Ascending aorta (tissue), 2 donors: Measurements from ENCODE around the gene ITLN2. TPM values are rescaled to one million over a fixed set of nuclear protein-coding genes. Genes with fewer than 3 reads are reported as not detected.

Source experiments
- DNase-seq, 2 donors: peaks; one replicate each; pipeline ENCODE4 v3.0.0-alpha.2; 2019; ENCODE audit warnings: low spot score in 2 of 2
- H3K27ac ChIP-seq, 2 donors: fragments of 200-600 bp; sonication (generic); one replicate each; pipeline ENCODE4 v1.5.1; 2016 to 2017; ENCODE audit warnings: mild to moderate bottlenecking in 1 of 2
- H3K27me3 ChIP-seq: fragments of 200-600 bp; sonication (generic); one replicate; pipeline ENCODE4 v1.5.1; 2017
- H3K36me3 ChIP-seq, 2 donors: fragments of 200-600 bp; sonication (generic); one replicate each; pipeline ENCODE4 v1.5.1; 2016
- H3K4me1 ChIP-seq, 2 donors: fragments of 200-600 bp; sonication (generic); one replicate each; pipeline ENCODE4 v1.5.1; 2016 to 2017; ENCODE audit warnings: mild to moderate bottlenecking in 1 of 2
- H3K4me3 ChIP-seq, 2 donors: fragments of 200-600 bp; sonication (generic); one replicate each; pipeline ENCODE4 v1.5.1; 2016 to 2017; ENCODE audit warnings: mild to moderate bottlenecking in 1 of 2
- H3K9me3 ChIP-seq, 2 donors: fragments of 200-600 bp; sonication (generic); one replicate each; pipeline ENCODE4 v1.5.1; 2016
- intact Hi-C: fragments of 100-400 bp; cut with DNase I; formaldehyde crosslinking; loops from one replicate; pipeline ENCODE4 v1.15.1; 2023
- total RNA-seq: library from RNA; depleted of rRNA; stranded (reverse); fragments of >200 nt; gene quantifications from one replicate; pipeline ENCODE4 v1.1.0, GENCODE V29; 2016
- TF ChIP-seq, protein P1 (sequence below), 3 experiments: fragments of 200-600 bp in 2 of 3; fragments of 450-650 bp in 1 of 3; sonication (generic) in 2 of 3; IDR thresholded peaks; one replicate each; pipeline ENCODE4 v1.5.1; 2016 to 2019; ENCODE audit warnings: antibody characterized with exemption in 3 of 3, mild to moderate bottlenecking in 1 of 3, moderate library complexity in 1 of 3

Gene ITLN2
- total RNA-seq, 1 donor from 2014 or later, result not detected

DNA sequence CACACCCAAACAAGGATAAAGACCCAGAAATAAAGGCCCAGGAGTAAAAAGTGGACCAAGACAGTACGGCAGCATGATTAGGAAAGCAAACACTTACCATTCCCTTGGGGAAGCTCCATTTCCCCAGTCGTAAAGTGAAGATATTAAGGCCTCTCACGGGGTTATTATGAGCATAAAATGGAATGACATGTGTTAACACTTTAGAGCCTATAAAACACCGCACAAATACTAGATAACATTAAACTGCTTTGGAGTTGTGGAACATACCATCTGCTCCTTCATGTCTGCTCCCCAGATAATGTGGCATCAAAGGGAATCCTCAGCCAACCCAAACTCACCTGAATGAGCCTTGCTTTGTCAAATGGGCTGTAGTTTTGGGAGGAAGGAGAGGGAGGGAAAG is 8.9 kb upstream of the ITLN2 start:
- H3K36me3 ChIP-seq, result no peaks in the 10 kb centered on the region
- no peak overlapping the region for H3K27ac ChIP-seq
- intact Hi-C loops, result no loop called here
- no peaks in the 10 kb centered on the region for H3K27me3 ChIP-seq
- DNase-seq, result no peak
- TF ChIP-seq, protein P1, sequence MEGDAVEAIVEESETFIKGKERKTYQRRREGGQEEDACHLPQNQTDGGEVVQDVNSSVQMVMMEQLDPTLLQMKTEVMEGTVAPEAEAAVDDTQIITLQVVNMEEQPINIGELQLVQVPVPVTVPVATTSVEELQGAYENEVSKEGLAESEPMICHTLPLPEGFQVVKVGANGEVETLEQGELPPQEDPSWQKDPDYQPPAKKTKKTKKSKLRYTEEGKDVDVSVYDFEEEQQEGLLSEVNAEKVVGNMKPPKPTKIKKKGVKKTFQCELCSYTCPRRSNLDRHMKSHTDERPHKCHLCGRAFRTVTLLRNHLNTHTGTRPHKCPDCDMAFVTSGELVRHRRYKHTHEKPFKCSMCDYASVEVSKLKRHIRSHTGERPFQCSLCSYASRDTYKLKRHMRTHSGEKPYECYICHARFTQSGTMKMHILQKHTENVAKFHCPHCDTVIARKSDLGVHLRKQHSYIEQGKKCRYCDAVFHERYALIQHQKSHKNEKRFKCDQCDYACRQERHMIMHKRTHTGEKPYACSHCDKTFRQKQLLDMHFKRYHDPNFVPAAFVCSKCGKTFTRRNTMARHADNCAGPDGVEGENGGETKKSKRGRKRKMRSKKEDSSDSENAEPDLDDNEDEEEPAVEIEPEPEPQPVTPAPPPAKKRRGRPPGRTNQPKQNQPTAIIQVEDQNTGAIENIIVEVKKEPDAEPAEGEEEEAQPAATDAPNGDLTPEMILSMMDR (IDR thresholded peaks at IDR 0.05), result no peak
- H3K4me1 ChIP-seq, result no peaks in the 10 kb centered on the region
- H3K4me3 ChIP-seq, result no peak overlapping the region
- no peaks in the 10 kb centered on the region for H3K9me3 ChIP-seq

DNA sequence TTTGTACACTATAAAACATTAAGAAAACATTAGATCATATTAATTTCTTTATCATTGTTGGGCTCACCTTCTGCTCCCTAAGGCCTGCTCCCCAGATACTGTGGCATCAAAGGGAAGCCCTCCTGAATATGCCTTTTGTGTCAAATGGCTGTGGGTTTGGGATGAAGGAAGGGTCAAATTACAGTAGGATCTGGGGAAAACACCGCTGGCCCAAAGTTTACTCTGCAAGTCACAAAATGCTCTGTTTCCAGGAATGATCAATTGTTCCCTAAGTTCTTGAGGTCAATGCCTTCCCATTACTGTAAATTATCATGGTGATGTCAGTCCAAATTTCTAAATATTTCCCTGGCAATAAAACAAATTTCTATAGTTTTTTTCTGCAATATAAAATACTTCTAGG is 6.8 kb upstream of the ITLN2 start:
- H3K9me3 ChIP-seq, result no peaks in the 10 kb centered on the region
- intact Hi-C loops, result no loop called here
- no peaks in the 10 kb centered on the region for H3K27me3 ChIP-seq
- TF ChIP-seq, protein P1 (IDR thresholded peaks at IDR 0.05), result no peak
- H3K4me3 ChIP-seq, result no peak overlapping the region
- no peak overlapping the region for H3K27ac ChIP-seq
- H3K4me1 ChIP-seq, result no peaks in the 10 kb centered on the region
- no peaks in the 10 kb centered on the region for H3K36me3 ChIP-seq
- no peak for DNase-seq

DNA sequence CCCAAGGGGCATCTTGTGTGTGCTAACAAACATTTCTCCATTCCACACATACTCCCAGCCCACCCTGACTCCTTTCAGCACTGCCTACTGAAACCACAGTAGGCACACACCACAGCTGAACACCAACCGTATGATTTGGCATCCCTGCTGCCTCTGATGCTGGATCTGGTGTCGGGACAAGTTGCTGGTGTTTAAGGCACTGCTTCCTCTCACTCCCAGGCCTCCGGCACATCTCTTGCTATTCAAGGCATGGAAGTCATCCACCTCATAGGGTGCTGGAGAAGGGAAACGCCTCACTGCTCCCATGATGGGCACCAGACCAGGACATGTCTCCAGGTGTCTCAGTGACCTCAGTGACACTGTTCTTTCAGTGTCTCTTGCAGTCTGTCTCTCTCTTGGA is 2.4 kb upstream of the ITLN2 start:
- H3K27ac ChIP-seq, result no peak overlapping the region
- H3K9me3 ChIP-seq, result no peaks in the 10 kb centered on the region
- H3K4me3 ChIP-seq, result no peak overlapping the region
- TF ChIP-seq, protein P1 (IDR thresholded peaks at IDR 0.05), result no peak
- H3K27me3 ChIP-seq, result no peaks in the 10 kb centered on the region
- no peak for DNase-seq
- H3K36me3 ChIP-seq, result no peaks in the 10 kb centered on the region
- intact Hi-C loops, result no loop called here
- no peaks in the 10 kb centered on the region for H3K4me1 ChIP-seq

DNA sequence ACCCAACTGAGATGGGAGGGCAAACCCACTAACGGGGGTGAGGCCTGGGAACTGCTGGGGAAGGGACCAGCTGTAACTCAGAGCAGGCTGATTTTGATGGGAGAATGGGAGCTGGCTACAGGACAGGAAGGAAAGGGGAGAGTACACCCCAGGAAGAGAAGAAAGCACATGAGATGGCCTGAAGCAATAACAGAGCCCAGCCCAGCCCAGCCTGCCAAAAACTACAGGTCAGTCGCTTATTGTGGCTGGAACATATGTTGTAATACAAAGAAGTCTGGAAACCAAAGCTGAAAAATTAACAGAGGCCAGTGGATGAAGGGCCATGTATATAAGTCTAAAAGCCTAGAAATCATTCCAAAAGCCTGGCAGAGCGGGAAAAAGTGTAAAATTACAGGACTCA is 1.6 kb downstream of the ITLN2 start:
- intact Hi-C loops, result loop anchor here (5.0 kb wide), 1 partner anchor 116 kb away; no protein-coding TSS in a partner anchor
- Histone ChIP-seq H3K9me3 (no peaks in the 10 kb centered on the region), H3K27ac (no peak overlapping the region), H3K36me3 (no peaks in the 10 kb centered on the region), H3K4me3 (no peak overlapping the region), H3K4me1 (no peaks in the 10 kb centered on the region), H3K27me3 (no peaks in the 10 kb centered on the region)
- TF ChIP-seq, protein P1 (IDR thresholded peaks at IDR 0.05), result no peak
- no peak for DNase-seq

DNA sequence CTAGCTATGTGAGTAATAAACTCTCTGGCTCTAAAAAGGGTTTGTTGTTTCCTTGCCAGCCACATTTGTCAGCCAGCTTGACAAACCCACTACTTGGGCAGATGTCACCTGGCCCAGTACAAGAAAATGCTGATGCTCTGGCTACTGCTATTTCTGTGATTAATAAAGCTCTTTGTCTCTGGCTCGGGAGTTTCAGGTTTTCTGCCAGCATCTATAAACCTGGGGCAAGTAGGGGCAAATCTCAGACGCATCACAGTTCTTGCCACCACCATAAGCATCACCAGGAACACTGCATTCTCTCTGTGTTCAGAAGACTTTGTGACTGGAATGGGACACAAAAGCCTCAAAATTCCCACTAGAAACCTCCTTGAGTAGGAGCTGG is 2.5 kb downstream of the ITLN2 start:
- TF ChIP-seq, protein P1 (IDR thresholded peaks at IDR 0.05), result no peak
- no peak for DNase-seq
- Histone ChIP-seq H3K36me3 (no peaks in the 10 kb centered on the region), H3K4me3 (no peak overlapping the region), H3K27ac (no peak overlapping the region), H3K27me3 (no peaks in the 10 kb centered on the region), H3K9me3 (no peaks in the 10 kb centered on the region), H3K4me1 (no peaks in the 10 kb centered on the region)
- intact Hi-C loops, result loop anchor here (5.0 kb wide), 1 partner anchor 115 kb away; no protein-coding TSS in a partner anchor
